ENCODE data around the gene MAFF.
"Not testable (repeated sequence)": the region's sequence is repeated elsewhere in the genome, so short reads cannot be mapped to it uniquely, and the experiment has no call there.

Gene MAFF

DNA sequence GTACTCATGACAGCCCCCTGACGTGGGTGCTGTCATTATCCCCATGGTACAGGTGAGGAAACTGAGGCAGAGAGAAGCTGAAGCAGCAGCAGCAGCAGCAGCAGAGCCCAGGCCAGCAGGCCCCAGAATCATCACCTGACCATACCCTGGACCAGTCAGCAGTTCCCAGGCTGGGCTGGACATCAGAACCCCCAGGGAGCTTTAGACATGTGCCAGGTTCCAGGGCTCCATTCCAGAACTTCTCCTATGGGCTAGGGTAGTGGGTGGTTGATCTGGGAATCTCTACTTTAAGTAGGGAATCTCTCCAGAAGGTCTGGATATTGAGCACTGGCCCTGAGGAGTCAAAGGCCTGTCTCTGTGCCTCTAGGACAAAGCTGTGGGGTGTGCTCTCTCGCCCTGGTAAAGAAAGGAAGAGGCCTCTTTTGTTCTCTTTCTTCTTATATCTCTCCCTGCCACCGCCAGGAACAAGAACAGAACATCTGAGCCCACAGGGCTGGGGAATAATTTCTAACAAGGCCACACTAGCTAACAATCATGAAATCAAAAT is 26.6 kb downstream of the MAFF start:
- DNase-seq: no peak

DNA sequence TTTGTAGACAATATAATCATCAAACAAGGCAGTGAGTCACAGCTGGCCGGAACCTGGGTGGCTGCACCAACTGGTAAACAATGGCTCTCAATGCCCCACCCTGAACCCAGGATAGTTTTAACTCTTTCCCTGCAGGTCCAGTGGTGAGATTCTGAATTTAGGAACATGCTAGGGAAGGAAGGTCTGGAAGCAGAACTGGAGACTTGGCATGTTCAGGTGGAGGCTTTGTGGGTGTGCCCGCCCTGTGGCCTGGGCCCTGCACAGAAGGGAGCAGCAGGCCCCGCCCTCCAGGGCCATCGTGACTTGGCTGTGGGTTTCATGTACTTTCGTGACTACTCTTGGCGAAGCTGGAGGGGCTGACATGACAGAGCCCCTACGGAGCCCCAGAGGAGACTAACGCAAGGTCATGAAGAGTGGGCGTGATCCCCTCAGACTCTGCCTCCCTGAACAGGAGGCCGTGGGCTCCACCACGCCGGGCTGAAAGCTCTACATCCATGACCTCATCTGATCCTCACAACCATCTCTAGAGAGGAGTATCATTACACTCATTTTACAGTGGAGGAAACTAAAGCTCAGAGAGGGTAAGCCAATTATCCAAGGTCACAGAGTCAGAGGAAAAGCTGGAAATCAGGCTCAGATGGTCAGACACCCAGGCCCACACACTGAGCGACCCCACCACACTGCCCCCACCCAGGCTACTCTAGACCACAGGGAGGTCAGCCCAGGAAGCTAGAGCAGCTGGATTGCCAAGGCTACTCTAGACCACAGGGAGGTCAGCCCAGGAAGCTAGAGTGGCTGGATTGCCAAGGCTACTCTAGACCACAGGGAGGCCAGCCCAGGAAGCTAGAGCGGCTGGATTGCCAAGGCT is 27.3 kb downstream of the MAFF start:
- no peak for DNase-seq

DNA sequence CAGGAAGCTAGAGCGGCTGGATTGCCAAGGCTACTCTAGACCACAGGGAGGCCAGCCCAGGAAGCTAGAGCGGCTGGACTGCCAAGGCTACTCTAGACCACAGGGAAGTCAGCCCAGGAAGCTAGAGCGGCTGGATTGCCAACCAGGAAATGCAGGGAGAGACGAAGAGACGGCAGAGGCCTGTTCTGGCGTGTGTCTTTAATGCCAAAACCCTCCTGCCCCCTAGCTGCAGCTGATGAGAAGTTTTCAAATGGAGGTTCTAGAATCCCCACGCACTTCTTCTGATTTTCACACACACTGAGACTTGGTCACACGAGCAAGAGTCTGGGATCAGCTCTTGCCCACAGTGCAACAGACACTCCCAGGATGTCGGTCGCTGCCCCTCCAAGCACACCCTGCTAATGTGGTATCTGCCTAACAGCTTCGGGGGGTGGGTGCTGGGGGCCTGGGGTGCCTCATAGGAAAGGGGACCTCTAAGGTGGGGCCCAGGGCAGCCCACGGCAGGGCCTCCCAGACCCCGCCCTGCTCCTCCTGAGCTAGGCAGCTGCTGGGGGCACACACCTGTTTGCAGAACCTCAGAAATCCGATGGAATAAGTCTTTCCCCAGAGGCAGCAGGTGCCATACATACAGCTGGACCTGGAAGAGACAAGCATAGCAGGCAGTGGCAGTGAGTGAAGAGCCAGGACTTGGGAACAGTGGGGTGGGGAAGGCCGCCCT is 28.5 kb downstream of the MAFF start:
- DNase-seq: no peak

DNA sequence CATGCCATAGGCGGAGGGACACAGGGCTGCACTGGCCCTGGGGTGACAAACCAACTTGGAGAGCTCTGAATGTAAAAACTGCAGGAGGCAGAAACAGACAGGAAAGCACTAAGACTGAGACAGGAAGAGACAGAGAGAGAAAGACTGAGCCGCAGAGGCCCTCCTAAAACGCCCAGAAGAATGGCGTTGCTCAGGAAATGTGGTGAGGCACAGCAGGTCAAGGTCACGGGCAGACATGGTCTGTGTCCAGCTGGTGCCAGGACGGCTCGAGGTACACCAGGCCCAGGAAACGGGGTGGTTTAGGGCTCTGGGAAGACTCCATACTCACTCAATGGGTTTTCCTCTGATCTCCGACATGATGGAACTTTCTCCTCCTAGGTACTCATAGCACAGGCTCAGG is 29.1 kb downstream of the MAFF start:
- DNase-seq: no peak

DNA sequence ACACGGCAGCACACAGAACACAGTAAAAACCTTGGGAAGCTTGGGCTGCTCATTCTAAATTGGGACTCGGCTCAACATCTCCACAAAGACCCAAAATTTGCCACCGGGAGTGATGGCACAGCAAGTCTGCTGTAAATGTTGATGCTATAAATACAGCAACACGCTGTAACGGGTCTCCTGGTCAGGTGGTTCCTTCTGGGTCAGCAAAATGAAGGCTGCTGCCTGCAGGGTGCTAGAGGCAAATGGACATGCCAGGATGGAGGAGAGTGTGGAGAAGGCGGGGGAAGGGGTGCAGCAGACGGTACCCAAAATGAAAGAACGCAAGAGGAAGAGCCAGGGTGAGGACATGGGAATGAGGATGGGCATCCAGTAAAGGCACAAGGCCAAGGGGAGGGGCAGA is 30.4 kb downstream of the MAFF start:
- no peak for DNase-seq

DNA sequence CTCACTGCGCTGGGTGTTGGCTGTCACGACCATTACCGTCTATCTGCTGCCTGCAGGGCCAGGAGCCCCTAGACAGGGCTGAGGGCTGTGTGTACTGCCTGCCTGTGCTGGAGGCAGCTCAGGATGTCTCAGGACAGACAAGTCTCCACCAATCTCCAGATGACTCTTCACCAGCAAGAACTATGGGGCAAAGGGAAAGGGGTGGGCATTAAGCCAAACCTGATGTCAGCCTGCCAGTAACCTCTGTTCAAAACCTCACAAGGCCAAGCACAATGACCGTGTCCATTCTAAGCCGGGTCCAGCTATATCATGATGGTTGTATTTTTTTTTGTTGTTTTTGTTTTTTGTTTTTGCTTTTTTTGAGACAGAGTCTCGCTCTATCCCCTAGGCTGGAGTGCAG is 31.6 kb downstream of the MAFF start:
- DNase-seq: no peak

DNA sequence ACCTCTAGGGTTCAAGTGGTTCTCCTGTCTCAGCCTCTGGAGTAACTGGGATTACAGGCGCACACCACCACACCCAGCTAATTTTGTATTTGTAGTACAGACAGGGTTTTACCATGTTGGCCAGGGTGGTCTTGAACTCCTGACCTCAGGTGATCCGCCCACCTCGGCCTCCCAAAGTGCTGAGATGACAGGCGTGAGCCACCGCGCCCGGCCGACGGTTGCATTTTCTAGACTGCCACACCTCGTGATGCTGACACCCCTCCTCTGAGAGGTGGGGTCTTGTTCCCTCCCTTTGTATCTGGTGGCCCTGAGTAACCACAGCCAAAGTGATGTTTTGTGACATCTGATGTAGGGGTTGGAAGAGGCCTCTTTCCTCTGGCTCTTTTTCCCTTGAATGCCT is 32.1 kb downstream of the MAFF start:
- DNase-seq: not testable (repeated sequence)

DNA sequence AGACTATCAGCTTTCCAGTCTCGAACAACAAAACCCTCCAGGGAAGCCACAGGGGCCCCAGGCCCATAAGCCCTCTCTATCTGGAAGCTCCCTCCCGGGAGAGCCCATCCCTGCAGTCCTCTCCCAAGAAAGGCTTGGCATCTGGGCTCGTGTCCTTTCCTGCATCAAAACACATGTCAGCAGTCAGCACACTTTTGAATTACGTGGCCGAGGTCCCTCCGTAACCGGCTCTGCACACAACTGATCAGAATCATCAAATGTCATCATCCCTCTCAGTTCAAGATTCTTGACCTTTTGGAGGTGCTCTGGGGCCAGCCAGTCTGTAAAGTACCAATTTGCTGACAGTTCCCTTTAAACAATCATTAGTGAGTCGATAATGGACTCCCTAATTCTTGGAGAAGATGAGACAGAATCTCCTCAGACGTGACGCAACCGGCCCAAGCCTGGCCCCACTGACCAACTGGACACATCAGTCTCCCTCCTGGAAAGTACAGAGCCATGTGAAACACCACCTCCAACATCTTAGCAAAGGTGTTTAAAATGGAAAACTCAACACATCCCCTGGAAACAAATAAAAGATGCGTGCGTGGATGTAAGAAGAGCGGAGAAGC is 33.6 kb downstream of the MAFF start:
- no peak for DNase-seq

DNA sequence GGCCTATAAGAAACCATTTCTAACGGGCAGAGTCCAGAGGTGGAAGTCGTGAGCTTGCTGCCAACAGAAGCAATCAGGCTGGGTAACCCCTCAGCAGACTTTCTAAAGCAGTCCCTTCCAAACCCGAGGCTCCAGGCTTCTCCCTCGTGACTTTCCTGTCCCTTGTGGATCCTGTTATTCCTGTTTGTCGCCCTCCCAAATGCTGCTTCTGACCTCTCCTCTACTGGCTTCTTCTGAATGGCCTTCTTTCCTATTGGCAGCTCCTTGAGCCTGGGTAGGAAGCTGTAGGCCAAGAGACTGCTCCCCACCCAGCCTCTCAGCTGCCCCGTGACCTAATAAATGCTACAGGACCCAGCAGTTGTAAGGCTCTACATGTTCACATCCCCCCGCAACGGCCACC is 35.0 kb downstream of the MAFF start:
- DNase-seq: no peak

DNA sequence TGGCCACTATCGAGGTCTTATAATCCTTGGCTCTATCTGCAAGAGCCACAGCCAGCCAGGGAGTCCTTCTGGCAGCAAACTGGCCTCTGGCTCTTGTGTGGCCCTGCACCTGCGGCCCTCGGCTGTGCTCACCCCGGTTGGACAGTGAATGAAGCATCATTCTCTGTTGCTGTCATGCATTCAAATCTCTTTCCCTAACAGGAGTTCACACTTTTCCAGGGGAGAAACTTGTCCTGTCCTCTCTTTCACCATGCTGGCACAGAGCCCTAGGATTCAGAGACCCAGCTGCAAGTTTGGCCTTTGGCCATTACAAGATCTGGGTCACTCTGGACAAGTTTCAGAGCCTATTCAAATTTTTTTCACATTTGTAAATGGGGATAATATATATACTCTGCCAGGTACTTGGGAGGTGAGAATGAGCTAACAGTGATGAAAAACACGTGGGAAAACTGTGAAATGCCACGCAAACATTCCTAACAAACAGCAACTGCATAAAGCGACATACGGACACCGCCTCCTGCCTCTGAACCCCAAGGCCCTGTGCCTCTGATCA is 36.8 kb downstream of the MAFF start:
- no peak for DNase-seq

DNA sequence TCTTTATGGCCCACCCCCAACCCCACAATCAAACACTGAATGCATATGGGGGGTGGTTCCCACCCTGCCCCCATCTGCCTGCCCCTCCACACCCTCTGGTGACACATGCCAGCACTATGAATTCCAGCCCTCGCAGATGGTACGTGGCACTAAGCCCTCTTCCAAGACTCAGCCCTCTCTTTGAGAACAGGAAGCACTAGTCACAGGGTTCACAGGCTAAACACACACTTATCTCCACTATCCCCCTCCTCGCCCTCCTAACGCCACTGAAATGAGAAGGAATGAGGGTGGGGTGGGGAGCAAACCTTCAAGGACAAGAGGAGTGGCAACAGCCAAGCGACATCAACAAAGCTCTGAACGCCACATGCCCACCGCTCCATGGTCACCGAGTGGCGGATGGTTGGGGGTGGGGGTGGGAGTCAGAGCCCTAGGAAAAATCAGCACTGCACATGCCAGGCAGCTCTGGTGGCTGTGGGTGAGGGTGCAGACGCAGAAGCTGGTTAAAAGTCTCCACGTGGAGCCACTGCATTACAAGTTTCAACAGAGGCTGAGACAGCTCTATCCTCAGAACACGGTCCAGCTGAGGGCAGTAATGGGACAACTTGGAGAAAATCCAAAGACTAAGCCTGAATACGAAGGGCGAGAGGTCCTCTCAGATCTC is 37.4 kb downstream of the MAFF start:
- no peak for DNase-seq

DNA sequence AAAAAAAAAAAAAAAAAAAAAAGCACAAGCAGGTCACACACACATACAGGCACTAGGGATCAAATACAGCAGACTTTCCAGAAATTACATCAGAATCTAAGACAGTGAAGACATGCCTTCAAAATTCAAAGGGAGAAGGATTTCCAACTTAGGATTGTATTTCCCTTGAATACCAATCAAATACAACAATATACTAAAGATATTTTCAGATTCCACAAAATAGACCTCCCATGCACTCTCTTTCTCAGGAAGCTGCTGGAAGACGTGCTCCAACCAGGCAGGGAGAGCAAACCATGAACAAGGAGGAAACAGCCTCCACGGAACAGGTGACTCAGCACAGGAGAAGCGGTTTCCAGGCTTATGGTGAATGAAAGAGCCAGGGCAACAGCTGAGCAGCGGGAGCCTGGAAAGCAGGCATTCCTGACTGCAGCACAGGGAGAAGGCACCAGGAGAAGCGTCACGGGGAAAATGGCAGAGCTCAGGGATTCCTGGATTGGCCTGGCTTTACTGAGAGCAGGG is 39.0 kb downstream of the MAFF start:
- DNase-seq: no peak

DNA sequence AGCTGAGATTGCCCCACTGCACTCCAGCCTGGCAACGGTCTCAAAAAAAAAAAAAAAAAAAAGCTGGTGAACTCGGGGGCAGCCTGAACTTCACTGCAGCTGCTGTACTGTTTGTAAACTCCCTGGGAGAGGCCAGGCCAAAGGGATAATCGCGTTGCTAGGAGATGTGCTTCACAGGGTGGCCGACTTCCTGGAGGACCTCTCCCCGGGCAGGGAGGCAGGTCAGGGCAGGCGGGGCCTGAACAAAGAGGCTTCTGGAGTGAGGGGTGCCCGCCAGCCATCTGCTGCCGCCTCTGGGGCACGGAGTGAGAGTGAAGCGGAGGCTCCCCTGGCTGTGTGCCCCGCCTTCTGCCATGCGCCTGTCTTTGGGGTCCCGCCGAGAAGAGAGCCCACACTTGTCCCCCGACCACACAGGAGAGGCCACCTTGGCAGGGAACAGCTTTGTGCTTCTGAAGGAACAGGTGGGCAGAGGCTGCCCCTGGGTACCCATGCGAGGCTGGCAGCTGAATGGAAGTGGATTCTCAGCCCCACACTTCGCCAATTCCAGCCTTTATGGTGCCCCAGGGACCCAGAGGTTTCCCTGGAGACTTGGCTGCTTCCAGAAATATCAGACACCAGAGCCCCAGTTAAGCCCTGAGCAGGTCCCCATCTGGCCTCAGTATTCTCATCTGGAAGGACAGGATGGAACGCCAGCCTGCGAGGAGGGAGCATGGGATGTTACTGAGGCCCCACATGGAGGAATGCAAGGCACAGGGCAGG is 41.4 kb downstream of the MAFF start:
- no peak for DNase-seq

DNA sequence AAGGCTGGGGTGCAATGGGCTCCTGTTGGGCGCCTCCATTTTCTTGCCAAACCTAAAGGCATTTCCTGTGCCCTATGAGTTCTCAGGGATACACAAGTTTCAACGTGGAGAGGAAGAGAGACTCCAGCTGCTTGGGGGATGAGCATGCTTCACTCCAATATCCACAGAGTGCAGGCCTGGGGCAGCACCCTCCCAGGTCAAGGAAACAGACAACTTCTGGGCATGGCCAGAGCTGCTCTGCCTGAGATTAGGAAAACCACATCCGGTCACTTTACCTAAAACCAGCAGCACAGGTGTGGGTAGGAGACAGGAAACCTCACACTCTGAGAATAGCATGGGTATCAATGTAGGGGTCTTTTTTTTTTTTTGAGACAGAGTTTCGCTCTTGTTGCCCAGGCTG is 42.3 kb downstream of the MAFF start:
- DNase-seq: no peak

DNA sequence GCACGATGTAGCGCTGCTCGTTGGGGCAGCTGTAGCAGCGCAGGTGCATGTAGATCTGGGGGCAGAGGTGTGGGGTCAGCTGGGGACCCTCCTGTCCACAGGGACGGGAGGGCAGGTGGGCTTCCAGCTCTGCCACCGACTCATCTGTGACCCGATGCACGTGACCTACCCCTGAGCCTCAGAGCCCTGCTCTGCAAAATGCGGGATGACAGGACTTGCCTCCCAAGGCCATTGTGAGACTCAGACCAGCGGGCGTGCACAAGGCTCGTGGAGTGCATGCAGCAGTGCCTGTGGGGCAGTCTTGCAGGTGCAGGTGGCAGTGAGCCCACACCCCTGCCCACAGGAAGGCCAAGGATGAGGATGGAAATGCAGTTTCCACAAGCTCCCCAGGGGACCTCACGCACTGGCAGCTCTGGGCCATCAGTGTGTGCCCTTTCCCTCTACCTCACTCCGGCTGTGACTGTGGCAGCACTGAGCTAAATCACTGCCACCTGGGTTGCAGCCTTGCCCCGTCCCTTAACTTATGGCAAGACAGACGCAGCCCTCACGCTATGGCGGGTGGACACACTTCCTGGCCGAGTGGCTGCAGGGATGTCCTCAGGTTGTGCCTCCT is 44.4 kb downstream of the MAFF start:
- DNase-seq: no peak

DNA sequence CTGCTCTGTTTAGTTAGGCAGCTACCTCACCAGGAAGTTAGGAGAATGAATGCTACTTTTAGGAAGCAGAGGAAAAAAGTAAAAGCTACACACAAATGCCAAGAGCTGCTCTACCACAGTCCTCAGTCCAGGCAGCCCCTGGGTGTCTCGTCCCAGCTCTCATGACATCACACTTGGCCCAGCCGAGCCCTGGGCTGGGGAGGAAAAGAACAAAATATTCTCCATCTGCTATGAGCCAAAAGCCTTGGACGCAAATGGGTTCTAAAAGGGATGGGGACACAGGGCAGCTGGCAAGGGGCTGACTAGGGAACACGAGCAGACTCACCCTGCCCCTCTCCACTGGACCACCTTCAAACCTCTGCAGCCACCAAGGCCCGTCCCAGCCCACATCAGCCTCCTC is 44.9 kb downstream of the MAFF start:
- no peak for DNase-seq

DNA sequence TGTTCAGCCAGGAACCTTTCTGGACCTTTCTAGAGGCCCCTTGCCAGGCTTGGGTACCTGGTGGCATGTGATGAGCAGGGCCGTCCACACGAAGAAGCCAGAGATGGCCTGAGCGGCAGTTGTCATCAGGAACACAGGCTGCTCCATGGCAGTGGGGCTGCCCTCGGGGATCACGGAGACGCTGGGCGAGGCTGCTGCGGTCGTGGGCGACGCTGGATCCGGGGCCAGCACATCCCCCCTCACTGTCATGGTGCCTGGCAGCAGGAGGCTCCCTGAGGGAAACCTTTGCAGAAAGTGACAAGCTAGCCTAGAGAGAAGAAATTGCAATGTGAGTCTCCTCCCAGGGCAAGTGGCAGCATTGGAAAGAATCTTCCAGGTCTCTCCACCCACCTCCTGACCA is 45.9 kb downstream of the MAFF start:
- DNase-seq: no peak

DNA sequence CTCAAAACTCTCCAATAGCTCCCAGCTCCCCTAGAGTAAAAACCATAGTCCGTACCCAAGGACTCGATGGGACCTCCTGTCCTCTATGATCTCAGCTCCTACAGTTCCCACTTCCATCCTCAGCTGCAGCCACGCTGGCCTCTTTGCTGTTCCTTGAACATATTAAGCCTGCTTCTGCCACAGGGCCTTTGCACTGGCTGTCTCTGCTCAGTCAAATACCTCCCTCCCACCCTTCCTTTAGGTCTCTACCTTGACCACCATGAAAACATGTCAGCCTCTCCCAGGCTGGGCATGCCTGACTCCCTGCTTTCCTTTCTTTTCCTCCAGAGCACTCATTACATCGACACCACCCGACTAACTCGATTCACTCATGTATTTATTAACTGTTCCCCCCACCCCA is 46.5 kb downstream of the MAFF start:
- DNase-seq: no peak

DNA sequence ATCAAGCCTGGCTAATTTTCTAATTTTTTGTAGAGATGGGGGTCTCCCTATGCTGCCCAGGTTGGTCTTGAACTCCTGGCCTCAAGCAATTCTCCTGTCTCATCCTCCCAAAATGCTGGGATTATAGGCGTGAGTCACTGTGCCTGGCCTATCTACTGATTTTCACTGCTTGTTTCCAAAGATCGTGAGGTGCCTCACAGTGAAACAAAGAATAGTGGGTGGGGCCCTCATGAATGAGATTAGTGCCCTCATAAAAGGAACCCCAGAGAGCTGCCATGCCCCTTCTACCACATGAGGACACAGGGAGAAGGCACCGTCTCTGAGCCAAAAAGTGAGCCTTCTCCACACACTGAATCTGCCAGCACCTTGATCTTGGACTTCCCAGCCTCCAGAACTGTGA is 47.5 kb downstream of the MAFF start:
- DNase-seq: no peak

DNA sequence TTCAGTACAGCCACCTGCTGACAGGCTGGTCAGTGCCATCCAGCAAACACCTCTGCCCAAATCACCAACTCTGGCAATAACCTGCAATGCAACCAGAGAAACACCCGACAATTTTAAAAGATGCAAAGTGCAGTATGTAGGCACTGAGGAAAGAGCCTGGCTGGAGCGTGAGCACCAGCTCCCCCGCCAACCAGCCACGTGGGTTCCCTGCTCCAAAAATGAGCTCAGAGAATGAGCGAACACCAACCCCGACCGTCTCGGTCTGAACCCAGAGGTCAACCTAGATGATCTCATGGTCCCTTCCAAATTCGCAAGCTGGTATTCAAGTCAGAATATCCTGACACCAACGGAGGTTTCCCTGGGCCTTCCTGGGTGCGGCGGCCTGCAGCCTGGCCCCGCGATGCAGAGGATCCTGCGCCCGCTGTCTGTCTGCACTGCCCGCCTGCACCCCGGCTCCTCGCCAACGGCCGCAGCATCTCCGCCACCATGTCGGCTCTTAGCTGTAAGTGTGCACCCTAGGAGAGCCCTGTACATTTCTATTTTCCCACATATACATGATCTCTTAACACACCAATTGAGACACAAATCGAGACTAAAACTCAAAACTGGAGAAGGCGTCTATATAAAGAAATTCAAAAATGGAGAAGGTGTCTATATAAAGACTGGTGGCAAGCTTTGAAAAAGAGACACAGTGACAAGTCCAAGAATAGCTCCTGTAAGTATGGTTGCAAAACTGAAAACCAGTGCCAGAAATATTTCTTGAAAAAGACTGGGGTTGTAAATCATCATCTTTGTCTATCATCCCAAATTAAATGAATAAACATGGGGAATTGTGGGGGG is 48.2 kb downstream of the MAFF start:
- DNase-seq: no peak

Measured in stimulated activated CD4-positive, alpha-beta T cell treated with anti-CD3 and anti-CD28 coated beads, Interleukin-12 subunit alpha, Interleukin-12 subunit beta, amount 100 ng/mL, for 4 hours (primary cell).